Measurements from ENCODE around the gene OR5V1. TPM values are rescaled to one million over a fixed set of nuclear protein-coding genes. Genes with fewer than 3 reads are reported as not detected.
"Not testable (repeated sequence)": the region's sequence is repeated elsewhere in the genome, so short reads cannot be mapped to it uniquely, and the experiment has no call there.

Gene OR5V1
- total RNA-seq, 2 donors from 2014 or later, result not detected

GRCh38 chr6:29345380-29345779, 23.3 kb downstream of the OR5V1 start:
- no peaks in the 10 kb centered on the region for H3K9me3 ChIP-seq
- H3K36me3 ChIP-seq, result no peaks in the 10 kb centered on the region
- no peaks in the 10 kb centered on the region for H3K27me3 ChIP-seq (replicated peaks; ENCODE audit: insufficient read depth)
- no peak overlapping the region for H3K27ac ChIP-seq
- DNase-seq (ENCODE audit: low spot score), result no peak
- whole genome bisulfite sequencing, result 86% methylated on average over 3 of the region's 3 CpGs
- TF ChIP-seq POLR2AphosphoS5 (IDR thresholded peaks at IDR 0.05) (no peak), POLR2A (IDR thresholded peaks at IDR 0.05) (no peak)
- TF ChIP-seq, protein P1, sequence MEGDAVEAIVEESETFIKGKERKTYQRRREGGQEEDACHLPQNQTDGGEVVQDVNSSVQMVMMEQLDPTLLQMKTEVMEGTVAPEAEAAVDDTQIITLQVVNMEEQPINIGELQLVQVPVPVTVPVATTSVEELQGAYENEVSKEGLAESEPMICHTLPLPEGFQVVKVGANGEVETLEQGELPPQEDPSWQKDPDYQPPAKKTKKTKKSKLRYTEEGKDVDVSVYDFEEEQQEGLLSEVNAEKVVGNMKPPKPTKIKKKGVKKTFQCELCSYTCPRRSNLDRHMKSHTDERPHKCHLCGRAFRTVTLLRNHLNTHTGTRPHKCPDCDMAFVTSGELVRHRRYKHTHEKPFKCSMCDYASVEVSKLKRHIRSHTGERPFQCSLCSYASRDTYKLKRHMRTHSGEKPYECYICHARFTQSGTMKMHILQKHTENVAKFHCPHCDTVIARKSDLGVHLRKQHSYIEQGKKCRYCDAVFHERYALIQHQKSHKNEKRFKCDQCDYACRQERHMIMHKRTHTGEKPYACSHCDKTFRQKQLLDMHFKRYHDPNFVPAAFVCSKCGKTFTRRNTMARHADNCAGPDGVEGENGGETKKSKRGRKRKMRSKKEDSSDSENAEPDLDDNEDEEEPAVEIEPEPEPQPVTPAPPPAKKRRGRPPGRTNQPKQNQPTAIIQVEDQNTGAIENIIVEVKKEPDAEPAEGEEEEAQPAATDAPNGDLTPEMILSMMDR (IDR thresholded peaks at IDR 0.05), result no peak
- no peaks in the 10 kb centered on the region for H3K4me1 ChIP-seq (replicated peaks)
- H3K4me3 ChIP-seq, result no peak overlapping the region
- intact Hi-C loops (cut with DNase I), result no loop called here

GRCh38 chr6:29336269-29336668, 32.4 kb downstream of the OR5V1 start:
- no peak for TF ChIP-seq POLR2AphosphoS5 (IDR thresholded peaks at IDR 0.05)
- TF ChIP-seq, protein P1 (IDR thresholded peaks at IDR 0.05), result no peak
- no peak for TF ChIP-seq POLR2A (IDR thresholded peaks at IDR 0.05)
- 89% methylated on average over 2 of the region's 2 CpGs for WGBS
- H3K4me1 ChIP-seq (replicated peaks), result no peaks in the 10 kb centered on the region
- no peaks in the 10 kb centered on the region for H3K9me3 ChIP-seq
- no peak overlapping the region for H3K4me3 ChIP-seq
- no peaks in the 10 kb centered on the region for H3K27me3 ChIP-seq (replicated peaks; ENCODE audit: insufficient read depth)
- intact Hi-C loops (cut with DNase I), result no loop called here
- H3K36me3 ChIP-seq, result no peaks in the 10 kb centered on the region
- DNase-seq (ENCODE audit: low spot score), result no peak
- H3K27ac ChIP-seq, result no peak overlapping the region

GRCh38 chr6:29332676-29333075, 36.0 kb downstream of the OR5V1 start:
- intact Hi-C loops (cut with DNase I), result no loop called here
- TF ChIP-seq POLR2A (IDR thresholded peaks at IDR 0.05) (no peak), POLR2AphosphoS5 (IDR thresholded peaks at IDR 0.05) (no peak)
- TF ChIP-seq, protein P1 (IDR thresholded peaks at IDR 0.05), result no peak

DNA sequence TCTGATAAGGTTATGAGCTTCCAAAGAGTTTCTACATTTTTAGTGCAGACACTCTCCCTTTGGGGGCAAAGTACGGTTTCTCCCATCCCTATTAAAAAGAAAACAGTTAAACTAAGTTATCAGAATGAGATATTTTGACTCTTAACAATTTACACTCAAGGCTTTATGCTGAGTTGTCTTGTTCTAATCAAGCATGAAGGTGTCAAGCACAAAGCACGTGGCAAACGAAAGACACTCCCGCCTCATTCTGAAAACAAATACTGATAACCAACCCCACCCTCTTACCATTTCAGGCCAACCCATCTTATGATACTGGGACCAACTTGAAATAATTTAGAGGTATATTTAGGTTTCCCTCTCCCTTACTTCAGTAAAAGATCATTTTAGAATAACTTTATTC, 42.9 kb downstream of the OR5V1 start:
- TF ChIP-seq POLR2A (IDR thresholded peaks at IDR 0.05), result no peak
- TF ChIP-seq POLR2AphosphoS5 (IDR thresholded peaks at IDR 0.05), result no peak
- TF ChIP-seq, protein P1 (IDR thresholded peaks at IDR 0.05), result no peak
- H3K36me3 ChIP-seq, result no peaks in the 10 kb centered on the region
- no peak overlapping the region for H3K27ac ChIP-seq
- DNase-seq (ENCODE audit: low spot score), result no peak
- WGBS, result 61% methylated on average over 4 of the region's 4 CpGs
- intact Hi-C loops (cut with DNase I), result no loop called here
- no peaks in the 10 kb centered on the region for H3K27me3 ChIP-seq (replicated peaks; ENCODE audit: insufficient read depth)
- no peak overlapping the region for H3K4me3 ChIP-seq
- no peaks in the 10 kb centered on the region for H3K4me1 ChIP-seq (replicated peaks)
- H3K9me3 ChIP-seq, result no peaks in the 10 kb centered on the region

More at GRCh38 chr6:29332676-29333075, 36.0 kb downstream of the OR5V1 start:
- H3K27me3 ChIP-seq (replicated peaks; ENCODE audit: insufficient read depth), result no peaks in the 10 kb centered on the region
- DNase-seq (ENCODE audit: low spot score), result no peak
- no peaks in the 10 kb centered on the region for H3K36me3 ChIP-seq
- no peaks in the 10 kb centered on the region for H3K4me1 ChIP-seq (replicated peaks)
- H3K4me3 ChIP-seq, result no peak overlapping the region
- H3K9me3 ChIP-seq, result no peaks in the 10 kb centered on the region
- no peak overlapping the region for H3K27ac ChIP-seq

DNA sequence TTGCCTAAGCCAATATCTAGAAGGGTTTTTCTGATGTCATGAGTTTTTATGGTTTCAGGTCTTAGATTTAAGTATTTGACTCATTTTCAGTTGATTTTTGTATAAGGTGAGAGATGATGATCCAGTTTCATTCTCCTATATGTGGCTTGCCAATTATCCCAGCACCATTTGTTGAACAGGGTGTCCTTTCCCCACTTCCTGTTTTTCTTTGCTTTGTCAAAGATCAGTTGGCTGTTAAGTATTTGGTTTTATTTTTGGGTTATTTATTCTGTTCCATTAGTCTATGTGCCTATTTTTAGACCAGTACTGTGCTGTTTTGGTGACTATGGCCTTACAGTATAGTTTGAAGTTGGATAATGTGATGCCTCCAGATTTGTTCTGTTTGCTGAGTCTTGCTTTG, 45.3 kb downstream of the OR5V1 start:
- H3K36me3 ChIP-seq; intact Hi-C loops (cut with DNase I); H3K27ac ChIP-seq; H3K4me1 ChIP-seq (replicated peaks); DNase-seq (ENCODE audit: low spot score); H3K27me3 ChIP-seq (replicated peaks; ENCODE audit: insufficient read depth); H3K4me3 ChIP-seq; H3K9me3 ChIP-seq: not testable (repeated sequence)
